GM12878 (cell line): ENCODE data around the gene NFATC1. TPM values are rescaled to one million over a fixed set of nuclear protein-coding genes. Genes with fewer than 3 reads are reported as not detected.

Experiments used
- BHLHE40 ChIP-seq, 2 experiments: fragments of 450-650 bp in 1 of 2; IDR thresholded peaks; 2 replicates each; pipeline ENCODE4 v1.6.1; 2011 to 2017; ENCODE audit warnings: low read depth in 2 of 2, borderline replicate concordance in 1 of 2, improper control_type of control experiment in 1 of 2, low read length in 1 of 2, mild to moderate bottlenecking in 1 of 2
- E4F1 ChIP-seq: fragments of 450-650 bp; IDR thresholded peaks from 2 replicates; pipeline ENCODE4 v1.6.1; 2018; ENCODE audit warnings: borderline replicate concordance, mild to moderate bottlenecking; ENCODE audit not compliant: partially characterized antibody
- EZH2 ChIP-seq: IDR thresholded peaks from 2 replicates; pipeline ENCODE4 v1.6.1; 2012; ENCODE audit warnings: low read depth, mild to moderate bottlenecking, control low read depth, inconsistent platforms, low read length, borderline replicate concordance; ENCODE audit not compliant: control insufficient read depth
- KAT2A ChIP-seq: conservative IDR thresholded peaks from 2 replicates; pipeline ENCODE4 v1.6.1; 2011; ENCODE audit warnings: low read depth, low read length; ENCODE audit not compliant: control insufficient read depth
- MTA2 ChIP-seq: fragments of 450-650 bp; IDR thresholded peaks from 2 replicates; pipeline ENCODE4 v1.6.1; 2016; ENCODE audit warnings: low read depth, mild to moderate bottlenecking, moderate library complexity
- NR2F1 ChIP-seq: fragments of 450-650 bp; conservative IDR thresholded peaks from 2 replicates; pipeline ENCODE4 v1.6.1; 2017; ENCODE audit warnings: mild to moderate bottlenecking
- SIX5 ChIP-seq: IDR thresholded peaks from 2 replicates; pipeline ENCODE4 v1.6.1; 2011; ENCODE audit warnings: mild to moderate bottlenecking, low read depth, low read length, moderate library complexity; ENCODE audit not compliant: severe bottlenecking
- SKIL ChIP-seq: fragments of 450-650 bp; IDR thresholded peaks from 2 replicates; pipeline ENCODE4 v1.6.1; 2017; ENCODE audit warnings: mild to moderate bottlenecking, low read depth, inconsistent platforms; ENCODE audit not compliant: poor library complexity, severe bottlenecking
- SUZ12 ChIP-seq: fragments of 200-600 bp; sonication (generic); IDR thresholded peaks from one replicate; pipeline ENCODE4 v1.6.1; 2018; ENCODE audit warnings: antibody characterized with exemption, mild to moderate bottlenecking; ENCODE audit not compliant: unreplicated experiment
- TCF7 ChIP-seq: IDR thresholded peaks from 2 replicates; pipeline ENCODE4 v1.6.1; 2014; ENCODE audit warnings: antibody characterized with exemption, borderline replicate concordance
- ZBED1 ChIP-seq: IDR thresholded peaks from 2 replicates; pipeline ENCODE4 v1.6.1; 2016; ENCODE audit warnings: borderline replicate concordance
- ZNF24 ChIP-seq: fragments of 450-650 bp; IDR thresholded peaks from 2 replicates; pipeline ENCODE4 v1.6.1; 2017; ENCODE audit warnings: antibody characterized with exemption, mild to moderate bottlenecking
- polyA plus RNA-seq, 11 experiments: library from polyadenylated mRNA; depleted of rRNA in 4 of 11; unstranded in 6 of 11; stranded (reverse) in 5 of 11; fragments of >200 nt; fragmentation: Nextera tagmentation in 4 of 11; fragmentation: Illumina TruSeq in 1 of 11; extraction: Ambion mirVana in 4 of 11; extraction: Trizol in 1 of 11; gene quantifications; 1 replicate in 1 of 11; 2 replicates in 10 of 11; pipeline versions ENCODE4 v1.2.1 to v1.2.3, GENCODE V29; 2011 to 2016; ENCODE audit warnings: inconsistent platforms in 2 of 11, missing spikeins in 2 of 11, low read depth in 1 of 11
- total RNA-seq, 4 experiments: library from RNA; depleted of rRNA in 3 of 4; stranded (reverse); fragments of >200 nt in 3 of 4; fragmentation: Illumina TruSeq in 1 of 4; extraction: Trizol in 1 of 4; gene quantifications; 2 replicates each; pipeline versions ENCODE4 v1.2.1 to v1.2.3, GENCODE V29; 2013 to 2021
- TF ChIP-seq, protein P1 (sequence below): fragments of 450-650 bp; conservative IDR thresholded peaks from 2 replicates; pipeline ENCODE4 v1.6.1; 2017; ENCODE audit warnings: mild to moderate bottlenecking, moderate library complexity
- TF ChIP-seq, protein P2 (sequence below): IDR thresholded peaks from 2 replicates; pipeline ENCODE4 v1.6.1; 2012; ENCODE audit warnings: low read length, inconsistent platforms
- TF ChIP-seq, protein P3 (sequence below): IDR thresholded peaks from 2 replicates; pipeline ENCODE4 v1.6.1; 2012; ENCODE audit warnings: low read depth, low read length, improper control_type of control experiment
- TF ChIP-seq, protein P4 (sequence below): fragments of 450-650 bp; formaldehyde crosslinking; IDR thresholded peaks from 2 replicates; pipeline ENCODE4 v1.4.0; 2020; ENCODE audit warnings: mild to moderate bottlenecking, moderate library complexity

NFATC1 gene
- total and polyA plus RNA-seq, 10 of the 15 experiments (the other 5 are each of a cell fraction or from before 2014, with no cell fraction given), result 0.84 to 20.8 (median 5.1) TPM

GRCh38 chr18:79523736-79524180, 128.0 kb downstream of the NFATC1 start (continued):
- no peak for TF ChIP-seq EZH2
- TF ChIP-seq SIX5, result no peak
- TF ChIP-seq TCF7, result no peak
- TF ChIP-seq MTA2, result peak; percentile 88
- 0 out of 2 replicates have a peak, but pooled peaks have one; percentile 35 for TF ChIP-seq ZBED1
- TF ChIP-seq SUZ12, result no peak
- no peak for TF ChIP-seq KAT2A
- TF ChIP-seq, protein P1, sequence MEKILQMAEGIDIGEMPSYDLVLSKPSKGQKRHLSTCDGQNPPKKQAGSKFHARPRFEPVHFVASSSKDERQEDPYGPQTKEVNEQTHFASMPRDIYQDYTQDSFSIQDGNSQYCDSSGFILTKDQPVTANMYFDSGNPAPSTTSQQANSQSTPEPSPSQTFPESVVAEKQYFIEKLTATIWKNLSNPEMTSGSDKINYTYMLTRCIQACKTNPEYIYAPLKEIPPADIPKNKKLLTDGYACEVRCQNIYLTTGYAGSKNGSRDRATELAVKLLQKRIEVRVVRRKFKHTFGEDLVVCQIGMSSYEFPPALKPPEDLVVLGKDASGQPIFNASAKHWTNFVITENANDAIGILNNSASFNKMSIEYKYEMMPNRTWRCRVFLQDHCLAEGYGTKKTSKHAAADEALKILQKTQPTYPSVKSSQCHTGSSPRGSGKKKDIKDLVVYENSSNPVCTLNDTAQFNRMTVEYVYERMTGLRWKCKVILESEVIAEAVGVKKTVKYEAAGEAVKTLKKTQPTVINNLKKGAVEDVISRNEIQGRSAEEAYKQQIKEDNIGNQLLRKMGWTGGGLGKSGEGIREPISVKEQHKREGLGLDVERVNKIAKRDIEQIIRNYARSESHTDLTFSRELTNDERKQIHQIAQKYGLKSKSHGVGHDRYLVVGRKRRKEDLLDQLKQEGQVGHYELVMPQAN, result no peak
- TF ChIP-seq NR2F1, result peak; percentile 96
- TF ChIP-seq, protein P2, sequence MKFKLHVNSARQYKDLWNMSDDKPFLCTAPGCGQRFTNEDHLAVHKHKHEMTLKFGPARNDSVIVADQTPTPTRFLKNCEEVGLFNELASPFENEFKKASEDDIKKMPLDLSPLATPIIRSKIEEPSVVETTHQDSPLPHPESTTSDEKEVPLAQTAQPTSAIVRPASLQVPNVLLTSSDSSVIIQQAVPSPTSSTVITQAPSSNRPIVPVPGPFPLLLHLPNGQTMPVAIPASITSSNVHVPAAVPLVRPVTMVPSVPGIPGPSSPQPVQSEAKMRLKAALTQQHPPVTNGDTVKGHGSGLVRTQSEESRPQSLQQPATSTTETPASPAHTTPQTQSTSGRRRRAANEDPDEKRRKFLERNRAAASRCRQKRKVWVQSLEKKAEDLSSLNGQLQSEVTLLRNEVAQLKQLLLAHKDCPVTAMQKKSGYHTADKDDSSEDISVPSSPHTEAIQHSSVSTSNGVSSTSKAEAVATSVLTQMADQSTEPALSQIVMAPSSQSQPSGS, result 0 out of 2 replicates have a peak, but pooled peaks have one; percentile 23
- peak; percentile 75 to 77 for TF ChIP-seq BHLHE40 (IDR thresholded peaks at IDR 0.05; ENCODE audit: borderline replicate concordance in 1 of 2, low read depth in 2 of 2, low read length in 1 of 2)
- no peak for TF ChIP-seq ZNF24
- no peak for TF ChIP-seq E4F1
- TF ChIP-seq, protein P3, sequence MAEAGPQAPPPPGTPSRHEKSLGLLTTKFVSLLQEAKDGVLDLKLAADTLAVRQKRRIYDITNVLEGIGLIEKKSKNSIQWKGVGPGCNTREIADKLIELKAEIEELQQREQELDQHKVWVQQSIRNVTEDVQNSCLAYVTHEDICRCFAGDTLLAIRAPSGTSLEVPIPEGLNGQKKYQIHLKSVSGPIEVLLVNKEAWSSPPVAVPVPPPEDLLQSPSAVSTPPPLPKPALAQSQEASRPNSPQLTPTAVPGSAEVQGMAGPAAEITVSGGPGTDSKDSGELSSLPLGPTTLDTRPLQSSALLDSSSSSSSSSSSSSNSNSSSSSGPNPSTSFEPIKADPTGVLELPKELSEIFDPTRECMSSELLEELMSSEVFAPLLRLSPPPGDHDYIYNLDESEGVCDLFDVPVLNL, result no peak
- TF ChIP-seq SKIL, result peak; percentile 89
- TF ChIP-seq, protein P4, sequence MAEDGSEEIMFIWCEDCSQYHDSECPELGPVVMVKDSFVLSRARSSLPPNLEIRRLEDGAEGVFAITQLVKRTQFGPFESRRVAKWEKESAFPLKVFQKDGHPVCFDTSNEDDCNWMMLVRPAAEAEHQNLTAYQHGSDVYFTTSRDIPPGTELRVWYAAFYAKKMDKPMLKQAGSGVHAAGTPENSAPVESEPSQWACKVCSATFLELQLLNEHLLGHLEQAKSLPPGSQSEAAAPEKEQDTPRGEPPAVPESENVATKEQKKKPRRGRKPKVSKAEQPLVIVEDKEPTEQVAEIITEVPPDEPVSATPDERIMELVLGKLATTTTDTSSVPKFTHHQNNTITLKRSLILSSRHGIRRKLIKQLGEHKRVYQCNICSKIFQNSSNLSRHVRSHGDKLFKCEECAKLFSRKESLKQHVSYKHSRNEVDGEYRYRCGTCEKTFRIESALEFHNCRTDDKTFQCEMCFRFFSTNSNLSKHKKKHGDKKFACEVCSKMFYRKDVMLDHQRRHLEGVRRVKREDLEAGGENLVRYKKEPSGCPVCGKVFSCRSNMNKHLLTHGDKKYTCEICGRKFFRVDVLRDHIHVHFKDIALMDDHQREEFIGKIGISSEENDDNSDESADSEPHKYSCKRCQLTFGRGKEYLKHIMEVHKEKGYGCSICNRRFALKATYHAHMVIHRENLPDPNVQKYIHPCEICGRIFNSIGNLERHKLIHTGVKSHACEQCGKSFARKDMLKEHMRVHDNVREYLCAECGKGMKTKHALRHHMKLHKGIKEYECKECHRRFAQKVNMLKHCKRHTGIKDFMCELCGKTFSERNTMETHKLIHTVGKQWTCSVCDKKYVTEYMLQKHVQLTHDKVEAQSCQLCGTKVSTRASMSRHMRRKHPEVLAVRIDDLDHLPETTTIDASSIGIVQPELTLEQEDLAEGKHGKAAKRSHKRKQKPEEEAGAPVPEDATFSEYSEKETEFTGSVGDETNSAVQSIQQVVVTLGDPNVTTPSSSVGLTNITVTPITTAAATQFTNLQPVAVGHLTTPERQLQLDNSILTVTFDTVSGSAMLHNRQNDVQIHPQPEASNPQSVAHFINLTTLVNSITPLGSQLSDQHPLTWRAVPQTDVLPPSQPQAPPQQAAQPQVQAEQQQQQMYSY (CRISPR knock-in tag), result no peak
